Lung (tissue), 12 donors: Measurements from ENCODE around the gene EMILIN1. TPM values are rescaled to one million over a fixed set of nuclear protein-coding genes. Genes with fewer than 3 reads are reported as not detected.

Experiments
- ATAC-seq: fragments of 200-7000 bp; cut with Tn5 transposase; one replicate; pipeline ENCODE4 v1.9.1; 2020; ENCODE audit warnings: moderate number of reproducible peaks; ENCODE audit not compliant: insufficient read depth, low FRiP score
- DNase-seq, 3 donors: peaks; one replicate each; pipeline ENCODE4 v3.0.0-alpha.2; 2013 to 2017
- H3K27ac ChIP-seq, 2 donors: one replicate each; pipeline ENCODE4 v1.5.1; 2013; ENCODE audit warnings: mild to moderate bottlenecking in 2 of 2, moderate library complexity in 2 of 2, control low read depth in 1 of 2, inconsistent platforms in 1 of 2, low read depth in 1 of 2, low read length in 1 of 2
- H3K27me3 ChIP-seq, 3 donors: one replicate each; pipeline ENCODE4 v1.5.1; 2013; ENCODE audit warnings: low read length in 2 of 3; ENCODE audit not compliant: control insufficient read depth in 3 of 3, insufficient read depth in 3 of 3
- H3K36me3 ChIP-seq, 4 donors: one replicate each; pipeline ENCODE4 v1.5.1; 2013; ENCODE audit warnings: low read length in 4 of 4, mild to moderate bottlenecking in 1 of 4, moderate library complexity in 1 of 4; ENCODE audit not compliant: control insufficient read depth in 4 of 4, insufficient read depth in 4 of 4
- H3K4me1 ChIP-seq, 5 donors: one replicate each; pipeline ENCODE4 v1.5.1; 2013; ENCODE audit warnings: low read length in 5 of 5, mild to moderate bottlenecking in 2 of 5, moderate library complexity in 1 of 5; ENCODE audit not compliant: control insufficient read depth in 5 of 5, insufficient read depth in 5 of 5
- H3K4me3 ChIP-seq: one replicate; pipeline ENCODE4 v1.5.1; 2013; ENCODE audit warnings: mild to moderate bottlenecking, control low read depth, moderate library complexity
- H3K9ac ChIP-seq, 2 donors: one replicate each; pipeline ENCODE4 v1.5.1; 2013; ENCODE audit warnings: low read length in 2 of 2, control low read depth in 1 of 2; ENCODE audit not compliant: insufficient read depth in 1 of 2
- H3K9me3 ChIP-seq, 4 donors: one replicate each; pipeline ENCODE4 v1.5.1; 2013; ENCODE audit warnings: low read length in 3 of 4, mild to moderate bottlenecking in 1 of 4, moderate library complexity in 1 of 4; ENCODE audit not compliant: control insufficient read depth in 4 of 4, insufficient read depth in 3 of 4
- CTCF ChIP-seq: IDR thresholded peaks from 2 replicates; pipeline ENCODE4 v1.5.1; 2012; ENCODE audit warnings: mild to moderate bottlenecking; ENCODE audit errors: control extremely low read depth, extremely low read depth
- WGBS, 2 donors: extraction: QIAGEN DNeasy Blood & Tissue Kit; methylation state at CpG; one replicate each; pipeline ENCODE4 v1.1.7; 2013; 5-methylcytosine and 5-hydroxymethylcytosine counted together
- polyA plus RNA-seq, 2 donors: library from polyadenylated mRNA; stranded (reverse); fragments of 200-250 nt; gene quantifications; one replicate each; pipeline ENCODE4 v1.2.1, GENCODE V29; 2013
- total RNA-seq, 2 donors: library from RNA; depleted of rRNA in 1 of 2; stranded (reverse); fragments of >200 nt in 1 of 2; gene quantifications; one replicate each; pipeline ENCODE4 v1.2.1, GENCODE V29; 2014 to 2021
- donor health status: control.
- donor health status: control.
- donor health status: Bipolar disorder and iron deficiency.
- donor health status: healthy.
- donor health status: DM: yes; HTN: yes; CAD: no.

EMILIN1 gene
- total and polyA plus RNA-seq, 4 donors: 74.1 to 163 (median 93.5) TPM

GRCh38 chr2:27084297-27085061, 6.1 kb downstream of the EMILIN1 start:
- no peak overlapping the region for H3K9ac ChIP-seq
- H3K36me3 ChIP-seq: peaks cover 0 to 50% (median 11%) of the 10 kb centered on the region in 4 donors
- TF ChIP-seq CTCF: no peak
- H3K27ac ChIP-seq: no peak overlapping the region
- ATAC-seq (no peak), DNase-seq (no peak)
- H3K4me1 ChIP-seq: peaks cover 0 to 59% (median 6%) of the 10 kb centered on the region in 5 donors
- WGBS, 2 donors: 89% methylated on average over 6 of the region's 6 CpGs
- no peak overlapping the region for H3K4me3 ChIP-seq
- no peaks in the 10 kb centered on the region for H3K27me3 ChIP-seq
- no peaks in the 10 kb centered on the region for H3K9me3 ChIP-seq

- ATAC-seq (no peak), DNase-seq (no peak)
- no peak for TF ChIP-seq CTCF
- Histone ChIP-seq H3K4me1 (peaks cover 0 to 56% (median 6%) of the 10 kb centered on the region in 5 donors), H3K36me3 (peaks cover 0 to 43% (median 10%) of the 10 kb centered on the region in 4 donors), H3K27me3 (no peaks in the 10 kb centered on the region), H3K9me3 (no peaks in the 10 kb centered on the region), H3K9ac (no peak overlapping the region), H3K4me3 (no peak overlapping the region), H3K27ac (peak overlapping the region; percentile 92)
- 60 to 66% methylated on average over 10 of the region's 10 CpGs for WGBS, 2 donors
These were observed 6.8 kb downstream of the EMILIN1 start for GRCh38 chr2:27085062-27085672.

GRCh38 chr2:27085673-27086089, 7.3 kb downstream of the EMILIN1 start:
- Histone ChIP-seq H3K27me3 (no peaks in the 10 kb centered on the region), H3K27ac (peak overlapping the region; percentile 92), H3K9me3 (no peaks in the 10 kb centered on the region), H3K4me1 (peaks cover 0 to 51% (median 6%) of the 10 kb centered on the region in 5 donors), H3K9ac (no peak overlapping the region), H3K36me3 (peaks cover 0 to 38% (median 8%) of the 10 kb centered on the region in 4 donors), H3K4me3 (peak overlapping the region; percentile 57)
- DNase-seq (peak; percentile 58 to 71 (median 58)), ATAC-seq (peak; percentile 50)
- TF ChIP-seq CTCF: peak; percentile 65
- 0 to 1% methylated on average over 35 to 38 of the region's 38 CpGs for WGBS, 2 donors
